ENCODE data around the gene ARID1A. TPM values are rescaled to one million over a fixed set of nuclear protein-coding genes. Genes with fewer than 3 reads are reported as not detected.

ARID1A gene
- polyA plus RNA-seq, 1 donor (not counting 4 experiments of a cell fraction or from before 2014, with no cell fraction given) = 10.2 TPM

DNA sequence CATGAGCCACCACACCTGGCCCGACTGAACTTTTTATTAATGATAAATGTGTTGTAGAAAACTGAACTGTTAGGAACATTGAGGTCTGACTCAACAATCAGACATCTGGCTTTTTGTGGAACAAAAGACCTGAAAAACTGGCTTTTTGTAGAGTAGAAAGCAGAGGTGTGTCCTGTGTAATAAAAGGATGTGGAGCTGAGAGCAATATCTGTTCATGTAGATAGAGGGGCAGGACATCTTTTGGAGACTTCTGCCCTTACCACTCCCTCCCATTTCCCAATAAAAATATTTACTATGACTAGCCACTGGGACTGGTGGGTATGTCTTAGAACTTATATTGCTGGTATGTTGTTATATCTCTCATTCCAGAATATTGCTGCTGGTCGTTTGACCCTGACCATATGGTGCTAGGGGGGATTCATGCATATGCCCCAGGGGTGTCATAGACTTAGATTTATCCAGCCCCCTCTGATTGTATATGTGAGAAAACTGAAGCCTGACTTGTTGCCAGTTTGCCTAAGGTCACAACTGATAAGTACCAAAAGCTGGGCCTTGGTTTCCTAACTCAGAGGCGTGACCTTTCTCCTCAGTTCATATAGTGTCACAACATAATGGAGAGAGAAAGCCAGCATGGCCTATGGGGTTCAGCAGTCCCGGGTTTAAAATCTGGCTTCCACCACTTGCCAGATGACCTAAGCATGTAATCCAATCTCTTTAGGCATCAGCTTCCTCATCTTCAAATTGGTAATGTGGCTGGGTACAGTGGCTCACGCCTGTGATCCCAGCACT is 58.5 kb downstream of the ARID1A start:
- Histone ChIP-seq H4K20me1 (ENCODE audit: control insufficient read depth, extremely low read depth, insufficient read depth, low read length) (peaks cover 2% of the 10 kb centered on the region), H3K4me1 (ENCODE audit: control insufficient read depth, extremely low read depth, insufficient read depth, low read length) (peaks cover 35% of the 10 kb centered on the region), H3K4me2 (ENCODE audit: control insufficient read depth, extremely low read depth, insufficient read depth, low read depth, low read length) (peak overlapping the region; percentile 40), H3K4me3 (ENCODE audit: control insufficient read depth in 2 of 3, extremely low read depth in 1 of 3, insufficient read depth in 2 of 3, low read depth in 1 of 3, low read length in 3 of 3) (no peak overlapping the region), H3K27me3 (ENCODE audit: control insufficient read depth, extremely low read depth, insufficient read depth, low read length) (no peaks in the 10 kb centered on the region), H3K9ac (ENCODE audit: control insufficient read depth, extremely low read depth, insufficient read depth, low read length) (no peak overlapping the region), H3K79me2 (ENCODE audit: control insufficient read depth, insufficient read depth, low read length) (peaks cover 53% of the 10 kb centered on the region), H2AFZ (ENCODE audit: control insufficient read depth, low read length) (no peak overlapping the region), H3K9me3 (ENCODE audit: control insufficient read depth, low read depth, low read length) (no peaks in the 10 kb centered on the region), H3K9me1 (ENCODE audit: control insufficient read depth, extremely low read depth, insufficient read depth, low read length) (peaks cover 3% of the 10 kb centered on the region), H3K27ac (ENCODE audit: control insufficient read depth, insufficient read depth, low read length) (peak overlapping the region; percentile 72), H3K36me3 (ENCODE audit: control insufficient read depth in 2 of 2, extremely low read depth in 1 of 2, insufficient read depth in 2 of 2, low read length in 2 of 2) (peaks cover 22 to 24% of the 10 kb centered on the region in 2 experiments)
- FAIRE-seq = peak; percentile 92
- no peak for DNase-seq (ENCODE audit: low read depth, low spot score)
- no peak for TF ChIP-seq EZH2 (IDR thresholded peaks at IDR 0.05; ENCODE audit: low read length)
- TF ChIP-seq, protein P1, sequence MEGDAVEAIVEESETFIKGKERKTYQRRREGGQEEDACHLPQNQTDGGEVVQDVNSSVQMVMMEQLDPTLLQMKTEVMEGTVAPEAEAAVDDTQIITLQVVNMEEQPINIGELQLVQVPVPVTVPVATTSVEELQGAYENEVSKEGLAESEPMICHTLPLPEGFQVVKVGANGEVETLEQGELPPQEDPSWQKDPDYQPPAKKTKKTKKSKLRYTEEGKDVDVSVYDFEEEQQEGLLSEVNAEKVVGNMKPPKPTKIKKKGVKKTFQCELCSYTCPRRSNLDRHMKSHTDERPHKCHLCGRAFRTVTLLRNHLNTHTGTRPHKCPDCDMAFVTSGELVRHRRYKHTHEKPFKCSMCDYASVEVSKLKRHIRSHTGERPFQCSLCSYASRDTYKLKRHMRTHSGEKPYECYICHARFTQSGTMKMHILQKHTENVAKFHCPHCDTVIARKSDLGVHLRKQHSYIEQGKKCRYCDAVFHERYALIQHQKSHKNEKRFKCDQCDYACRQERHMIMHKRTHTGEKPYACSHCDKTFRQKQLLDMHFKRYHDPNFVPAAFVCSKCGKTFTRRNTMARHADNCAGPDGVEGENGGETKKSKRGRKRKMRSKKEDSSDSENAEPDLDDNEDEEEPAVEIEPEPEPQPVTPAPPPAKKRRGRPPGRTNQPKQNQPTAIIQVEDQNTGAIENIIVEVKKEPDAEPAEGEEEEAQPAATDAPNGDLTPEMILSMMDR (optimal IDR thresholded peaks at IDR 0.05 in 1 of 3, IDR thresholded peaks at IDR 0.05 in 1 of 3, conservative IDR thresholded peaks at IDR 0.05 in 1 of 3; ENCODE audit: extremely low read depth in 1 of 3, insufficient read depth in 2 of 3, low read length in 3 of 3) = no peak
- dilution Hi-C loops (cut with MboI; ENCODE audit: extremely low pct_ligation_motif_present, low sequenced_read_pairs) = no loop called here

DNA sequence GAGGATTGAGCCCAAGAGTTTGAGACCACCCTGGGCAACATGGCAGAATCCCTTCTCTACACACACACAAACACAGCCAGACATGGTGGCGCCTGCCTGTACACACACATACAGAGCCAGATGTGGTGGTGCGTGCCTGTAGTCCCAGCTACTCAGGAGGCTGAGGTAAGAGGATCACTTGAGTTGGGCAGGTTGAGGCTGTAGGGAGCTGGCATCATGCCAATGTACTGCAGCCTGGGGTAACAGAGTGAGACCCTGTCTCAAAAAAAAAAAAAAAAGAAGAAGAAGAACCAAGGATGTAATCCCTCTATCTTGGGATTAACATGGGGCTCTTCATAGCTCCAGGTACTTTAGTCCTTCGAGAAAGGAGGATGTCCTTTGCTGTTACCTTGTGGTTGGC is 62.5 kb downstream of the ARID1A start:
- Histone ChIP-seq H3K9ac (ENCODE audit: control insufficient read depth, extremely low read depth, insufficient read depth, low read length) (no peak overlapping the region), H4K20me1 (ENCODE audit: control insufficient read depth, extremely low read depth, insufficient read depth, low read length) (no peaks in the 10 kb centered on the region), H3K27ac (ENCODE audit: control insufficient read depth, insufficient read depth, low read length) (no peak overlapping the region), H3K9me1 (ENCODE audit: control insufficient read depth, extremely low read depth, insufficient read depth, low read length) (peaks cover 3% of the 10 kb centered on the region), H2AFZ (ENCODE audit: control insufficient read depth, low read length) (no peak overlapping the region), H3K4me1 (ENCODE audit: control insufficient read depth, extremely low read depth, insufficient read depth, low read length) (peaks cover 17% of the 10 kb centered on the region), H3K4me3 (ENCODE audit: control insufficient read depth in 2 of 3, extremely low read depth in 1 of 3, insufficient read depth in 2 of 3, low read depth in 1 of 3, low read length in 3 of 3) (no peak overlapping the region), H3K9me3 (ENCODE audit: control insufficient read depth, low read depth, low read length) (no peaks in the 10 kb centered on the region), H3K36me3 (ENCODE audit: control insufficient read depth in 2 of 2, extremely low read depth in 1 of 2, insufficient read depth in 2 of 2, low read length in 2 of 2) (peaks cover 30 to 34% of the 10 kb centered on the region in 2 experiments), H3K79me2 (ENCODE audit: control insufficient read depth, insufficient read depth, low read length) (peaks cover 43% of the 10 kb centered on the region), H3K27me3 (ENCODE audit: control insufficient read depth, extremely low read depth, insufficient read depth, low read length) (no peaks in the 10 kb centered on the region), H3K4me2 (ENCODE audit: control insufficient read depth, extremely low read depth, insufficient read depth, low read depth, low read length) (no peak overlapping the region)
- no peak for TF ChIP-seq EZH2 (IDR thresholded peaks at IDR 0.05; ENCODE audit: low read length)
- TF ChIP-seq, protein P1 (optimal IDR thresholded peaks at IDR 0.05 in 1 of 3, IDR thresholded peaks at IDR 0.05 in 1 of 3, conservative IDR thresholded peaks at IDR 0.05 in 1 of 3; ENCODE audit: extremely low read depth in 1 of 3, insufficient read depth in 2 of 3, low read length in 3 of 3) = no peak
- dilution Hi-C loops (cut with MboI; ENCODE audit: extremely low pct_ligation_motif_present, low sequenced_read_pairs) = no loop called here
- DNase-seq (ENCODE audit: low read depth, low spot score) (no peak), FAIRE-seq (no peak)

Measured in keratinocyte (primary cell).